Endothelial cell (in vitro differentiated cells): ENCODE results near the gene MEDAG. TPM values are rescaled to one million over a fixed set of nuclear protein-coding genes. Genes with fewer than 3 reads are reported as not detected.
A peak's percentile ranks its signal among the peaks of the same experiment; 100 is the strongest.

Source experiments
- DNase-seq: peaks from one replicate; pipeline ENCODE4 v3.0.0; 2021; ENCODE audit warnings: low spot score
- H3K27ac Mint-ChIP-seq: one replicate; pipeline ENCODE4 v1.8.0; 2021; ENCODE audit warnings: mixed read lengths, inconsistent platforms; ENCODE audit not compliant: unreplicated experiment
- H3K27me3 Mint-ChIP-seq: one replicate; pipeline ENCODE4 v1.8.0; 2021; ENCODE audit warnings: mild to moderate bottlenecking, moderate library complexity, mixed read lengths, inconsistent platforms; ENCODE audit not compliant: unreplicated experiment
- H3K36me3 Mint-ChIP-seq: one replicate; pipeline ENCODE4 v1.8.0; 2021; ENCODE audit warnings: mild to moderate bottlenecking, low read depth, mixed read lengths, inconsistent platforms; ENCODE audit not compliant: unreplicated experiment
- H3K4me1 Mint-ChIP-seq: one replicate; pipeline ENCODE4 v1.8.0; 2021; ENCODE audit warnings: mild to moderate bottlenecking, mixed read lengths, inconsistent platforms; ENCODE audit not compliant: unreplicated experiment
- H3K4me3 Mint-ChIP-seq: one replicate; pipeline ENCODE4 v1.8.0; 2021; ENCODE audit warnings: mild to moderate bottlenecking, mixed read lengths, inconsistent platforms; ENCODE audit not compliant: unreplicated experiment
- H3K9me3 Mint-ChIP-seq: one replicate; pipeline ENCODE4 v1.8.0; 2021; ENCODE audit warnings: mixed read lengths, inconsistent platforms; ENCODE audit not compliant: unreplicated experiment
- CTCF ChIP-seq: fragments of 200-600 bp; sonication (generic); IDR thresholded peaks from one replicate; pipeline ENCODE4 v1.5.0; 2021; ENCODE audit warnings: antibody characterized with exemption; ENCODE audit not compliant: unreplicated experiment
- long read RNA-seq: library from polyadenylated mRNA; unstranded; transcript quantifications from one replicate; pipeline ENCODE4 v2.0.0, GENCODE V29; 2020; ENCODE audit not compliant: unreplicated experiment
- total RNA-seq: library from RNA; stranded (reverse); fragmentation: NEBNext Ultra II Directional; extraction: Animal tissue kit (Norgen Biotek cat#: 25700); gene quantifications from one replicate; pipeline ENCODE4 v1.2.1, GENCODE V29; 2021; ENCODE audit not compliant: unreplicated experiment

MEDAG gene
- 0.77 TPM for total RNA-seq
- long read RNA-seq, partial matches to known transcripts, result 0 of 1 reads
- long read RNA-seq, other reads (novel, unspliced or antisense), result 0 of 1 reads

DNA sequence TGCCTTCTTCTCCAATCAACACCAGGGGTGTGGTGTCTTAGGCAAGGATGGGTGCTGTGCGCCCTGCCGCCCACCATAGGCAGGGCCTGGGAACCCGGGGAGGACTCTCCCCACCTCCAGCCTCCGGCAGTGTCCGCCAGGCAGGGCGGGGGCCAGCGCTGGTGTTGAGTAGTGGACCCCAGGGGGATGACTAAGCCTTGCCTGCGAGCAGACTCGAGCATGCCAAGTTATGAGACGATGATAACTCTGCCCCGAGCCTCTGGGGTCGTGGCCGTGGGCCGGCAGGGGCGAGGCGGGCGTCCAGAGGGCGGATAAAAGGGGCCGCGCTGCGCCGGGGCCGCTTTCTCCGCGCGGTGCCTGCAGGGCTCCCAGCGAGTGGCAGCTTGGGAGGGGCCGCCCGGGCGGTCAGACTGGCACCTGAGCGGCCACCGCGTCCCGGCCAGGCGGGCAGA is at the start of gene MEDAG:
Gene MEDAG, plus strand, starts transcription at position 340 of the 452 bp plus-strand sequence. CDS start 245 bp downstream, outside the sequence.
- Mint-ChIP-seq H3K9me3 (no peaks in the 10 kb centered on the region), H3K4me3 (peak within 1 kb of the TSS; percentile 69), H3K36me3 (peaks cover 4% of the 10 kb centered on the region), H3K27me3 (peaks cover 17% of the 10 kb centered on the region), H3K27ac (no peak within 1 kb of the TSS), H3K4me1 (peaks cover 19% of the 10 kb centered on the region)
- no peak for DNase-seq
- TF ChIP-seq CTCF, result no peak

- H3K4me1 Mint-ChIP-seq, result peaks cover 9% of the 10 kb centered on the region
- H3K9me3 Mint-ChIP-seq, result no peaks in the 10 kb centered on the region
- H3K27me3 Mint-ChIP-seq, result peaks cover 4% of the 10 kb centered on the region
- H3K36me3 Mint-ChIP-seq, result no peaks in the 10 kb centered on the region
- no peak for DNase-seq
- H3K27ac Mint-ChIP-seq, result no peak overlapping the region
- TF ChIP-seq CTCF, result no peak
- H3K4me3 Mint-ChIP-seq, result no peak overlapping the region
Measured at GRCh38 chr13:30857018-30857417, 49.1 kb upstream of the MEDAG start.

DNA sequence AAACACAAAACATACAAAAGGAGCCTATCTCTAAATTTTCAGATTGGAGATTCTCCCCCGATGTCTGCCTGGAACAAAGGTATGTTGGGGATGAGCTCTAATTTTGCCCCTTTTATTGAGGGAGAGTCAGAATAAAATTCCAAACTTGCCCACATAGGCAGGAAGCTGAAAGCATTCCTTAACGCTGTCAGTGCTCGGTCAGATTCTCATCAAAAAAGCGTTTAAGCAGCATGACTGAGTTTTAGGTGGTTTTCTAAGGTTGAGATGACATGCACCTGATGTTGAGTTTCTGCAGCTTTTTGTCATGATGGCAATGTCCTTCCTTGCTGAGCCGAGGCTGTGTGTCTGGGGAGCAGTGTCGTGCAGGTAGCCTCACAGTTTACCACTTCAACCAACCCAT is 48.4 kb upstream of the MEDAG start:
- no peak overlapping the region for H3K27ac Mint-ChIP-seq
- no peak for TF ChIP-seq CTCF
- DNase-seq, result no peak
- no peaks in the 10 kb centered on the region for H3K9me3 Mint-ChIP-seq
- H3K4me1 Mint-ChIP-seq, result peaks cover 14% of the 10 kb centered on the region
- peaks cover 6% of the 10 kb centered on the region for H3K27me3 Mint-ChIP-seq
- H3K36me3 Mint-ChIP-seq, result no peaks in the 10 kb centered on the region
- no peak overlapping the region for H3K4me3 Mint-ChIP-seq

DNA sequence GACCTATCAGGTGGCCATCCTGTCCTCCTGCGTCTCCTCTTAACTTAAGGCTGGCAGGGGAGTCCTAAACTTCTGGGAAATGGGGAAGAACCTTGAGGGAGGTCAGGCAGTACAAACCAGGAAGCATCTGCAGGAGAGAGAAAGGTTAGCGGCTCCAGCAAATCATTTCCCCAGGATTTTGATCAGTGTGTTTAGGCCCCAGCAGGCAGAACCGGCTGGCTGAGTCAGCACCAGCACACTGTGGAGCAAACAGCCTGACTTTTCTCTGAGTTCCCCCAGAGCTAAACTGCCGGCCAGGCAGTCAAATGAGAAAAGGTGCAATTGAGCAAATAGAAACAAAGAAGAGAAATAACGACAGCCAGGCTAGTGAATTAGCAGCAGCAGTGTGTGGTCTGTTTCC is 46.7 kb upstream of the MEDAG start:
- no peak overlapping the region for H3K27ac Mint-ChIP-seq
- no peaks in the 10 kb centered on the region for H3K36me3 Mint-ChIP-seq
- no peak for DNase-seq
- H3K27me3 Mint-ChIP-seq, result peaks cover 6% of the 10 kb centered on the region
- no peak for TF ChIP-seq CTCF
- no peaks in the 10 kb centered on the region for H3K9me3 Mint-ChIP-seq
- H3K4me1 Mint-ChIP-seq, result peaks cover 25% of the 10 kb centered on the region
- no peak overlapping the region for H3K4me3 Mint-ChIP-seq

DNA sequence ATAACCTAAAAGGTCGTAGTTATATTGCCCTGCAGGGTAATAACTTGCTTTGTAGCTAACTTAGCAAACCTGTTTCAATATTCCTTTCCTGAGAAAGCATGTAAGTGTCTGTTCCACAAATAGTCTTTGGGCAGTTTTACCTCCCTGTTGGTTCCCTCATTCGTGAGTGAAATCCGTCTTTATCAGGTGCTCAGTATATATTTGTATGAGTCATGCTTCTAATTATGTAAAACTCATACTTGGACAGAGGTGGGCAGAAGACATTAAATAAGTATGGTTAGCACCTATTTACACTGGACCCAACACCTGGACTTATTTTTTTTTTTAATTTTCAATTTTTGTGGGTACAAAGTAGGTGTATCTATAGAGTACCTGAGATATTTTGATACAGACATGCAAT is 44.9 kb upstream of the MEDAG start:
- Mint-ChIP-seq H3K4me3 (no peak overlapping the region), H3K36me3 (no peaks in the 10 kb centered on the region), H3K27me3 (peaks cover 8% of the 10 kb centered on the region), H3K9me3 (no peaks in the 10 kb centered on the region), H3K27ac (no peak overlapping the region), H3K4me1 (peaks cover 31% of the 10 kb centered on the region)
- no peak for DNase-seq
- no peak for TF ChIP-seq CTCF
